Measurements from ENCODE around the gene GPM6B. TPM values are rescaled to one million over a fixed set of nuclear protein-coding genes. Genes with fewer than 3 reads are reported as not detected.
A peak's percentile ranks its signal among the peaks of the same experiment; 100 is the strongest.

Gene GPM6B
- total RNA-seq, 1 donor from 2014 or later, result 129 TPM

- peaks cover 5% of the 10 kb centered on the region for H3K36me3 Mint-ChIP-seq (ENCODE audit: low read depth)
- DNase-seq (ENCODE audit: low read depth, low spot score), result no peak
- peak overlapping the region; percentile 92 for H3K27ac Mint-ChIP-seq (ENCODE audit: unreplicated experiment)
- H3K9me3 Mint-ChIP-seq, result no peaks in the 10 kb centered on the region
- H3K4me3 Mint-ChIP-seq, result no peak overlapping the region
- no peaks in the 10 kb centered on the region for H3K27me3 Mint-ChIP-seq (ENCODE audit: low read depth)
- peaks cover 35% of the 10 kb centered on the region for H3K4me1 Mint-ChIP-seq
- no peak for TF ChIP-seq CTCF (conservative IDR thresholded peaks at IDR 0.05)
These were observed 25.7 kb downstream of the GPM6B start for GRCh38 chrX:13791145-13791544.

GRCh38 chrX:13790206-13791131, 26.4 kb downstream of the GPM6B start:
- H3K9me3 Mint-ChIP-seq, result no peaks in the 10 kb centered on the region
- no peak for TF ChIP-seq CTCF (conservative IDR thresholded peaks at IDR 0.05)
- no peaks in the 10 kb centered on the region for H3K27me3 Mint-ChIP-seq (ENCODE audit: low read depth)
- DNase-seq (ENCODE audit: low read depth, low spot score), result no peak
- H3K36me3 Mint-ChIP-seq (ENCODE audit: low read depth), result peaks cover 5% of the 10 kb centered on the region
- no peak overlapping the region for H3K4me3 Mint-ChIP-seq
- H3K27ac Mint-ChIP-seq (ENCODE audit: unreplicated experiment), result peak overlapping the region; percentile 27
- H3K4me1 Mint-ChIP-seq, result peaks cover 35% of the 10 kb centered on the region

GRCh38 chrX:13786048-13786447, 30.8 kb downstream of the GPM6B start:
- H3K36me3 Mint-ChIP-seq (ENCODE audit: low read depth), result peaks cover 18% of the 10 kb centered on the region
- peaks cover 2% of the 10 kb centered on the region for H3K9me3 Mint-ChIP-seq
- no peak overlapping the region for H3K27ac Mint-ChIP-seq (ENCODE audit: unreplicated experiment)

GRCh38 chrX:13780868-13781427, 35.9 kb downstream of the GPM6B start:
- Mint-ChIP-seq H3K27ac (ENCODE audit: unreplicated experiment) (peak overlapping the region; percentile 87), H3K4me1 (peaks cover 13% of the 10 kb centered on the region), H3K9me3 (peaks cover 2% of the 10 kb centered on the region), H3K27me3 (ENCODE audit: low read depth) (no peaks in the 10 kb centered on the region), H3K4me3 (no peak overlapping the region), H3K36me3 (ENCODE audit: low read depth) (peaks cover 21% of the 10 kb centered on the region)
- TF ChIP-seq CTCF (conservative IDR thresholded peaks at IDR 0.05), result no peak
- DNase-seq (ENCODE audit: low read depth, low spot score), result no peak

More at GRCh38 chrX:13786048-13786447, 30.8 kb downstream of the GPM6B start:
- Mint-ChIP-seq H3K4me3 (no peak overlapping the region), H3K4me1 (peaks cover 19% of the 10 kb centered on the region), H3K27me3 (ENCODE audit: low read depth) (no peaks in the 10 kb centered on the region)
- TF ChIP-seq CTCF (conservative IDR thresholded peaks at IDR 0.05), result no peak
- no peak for DNase-seq (ENCODE audit: low read depth, low spot score)

- Mint-ChIP-seq H3K9me3 (peaks cover 2% of the 10 kb centered on the region), H3K27me3 (ENCODE audit: low read depth) (no peaks in the 10 kb centered on the region), H3K36me3 (ENCODE audit: low read depth) (peaks cover 25% of the 10 kb centered on the region), H3K4me1 (peaks cover 13% of the 10 kb centered on the region), H3K27ac (ENCODE audit: unreplicated experiment) (no peak overlapping the region), H3K4me3 (no peak overlapping the region)
- DNase-seq (ENCODE audit: low read depth, low spot score), result no peak
- TF ChIP-seq CTCF (conservative IDR thresholded peaks at IDR 0.05), result no peak
These were observed 38.0 kb downstream of the GPM6B start for GRCh38 chrX:13778916-13779315.
